Mononuclear cell (primary cell): Measurements from ENCODE around the gene TBC1D7. TPM values are rescaled to one million over a fixed set of nuclear protein-coding genes. Genes with fewer than 3 reads are reported as not detected.

Source experiments
- H3K27me3 ChIP-seq: 2 replicates; pipeline ENCODE4 v1.6.0; 2011; ENCODE audit warnings: low read length, control low read depth; ENCODE audit not compliant: insufficient read depth
- H3K4me1 ChIP-seq: 2 replicates; pipeline ENCODE4 v1.5.1; 2011; ENCODE audit warnings: mild to moderate bottlenecking, low read length, control low read depth; ENCODE audit not compliant: insufficient read depth
- H3K4me3 ChIP-seq: 2 replicates; pipeline ENCODE4 v1.5.1; 2011; ENCODE audit warnings: mild to moderate bottlenecking, low read length, moderate library complexity
- H3K9me3 ChIP-seq: 2 replicates; pipeline ENCODE4 v1.5.1; 2011; ENCODE audit warnings: low read depth, mild to moderate bottlenecking, control low read depth, low read length
- total RNA-seq: library from RNA; depleted of rRNA; stranded (reverse); fragments of >200 nt; gene quantifications from one replicate; pipeline ENCODE4 v1.2.3, GENCODE V29; 2012

The TBC1D7 gene
- total RNA-seq, 1 donor = 57.7 TPM

DNA sequence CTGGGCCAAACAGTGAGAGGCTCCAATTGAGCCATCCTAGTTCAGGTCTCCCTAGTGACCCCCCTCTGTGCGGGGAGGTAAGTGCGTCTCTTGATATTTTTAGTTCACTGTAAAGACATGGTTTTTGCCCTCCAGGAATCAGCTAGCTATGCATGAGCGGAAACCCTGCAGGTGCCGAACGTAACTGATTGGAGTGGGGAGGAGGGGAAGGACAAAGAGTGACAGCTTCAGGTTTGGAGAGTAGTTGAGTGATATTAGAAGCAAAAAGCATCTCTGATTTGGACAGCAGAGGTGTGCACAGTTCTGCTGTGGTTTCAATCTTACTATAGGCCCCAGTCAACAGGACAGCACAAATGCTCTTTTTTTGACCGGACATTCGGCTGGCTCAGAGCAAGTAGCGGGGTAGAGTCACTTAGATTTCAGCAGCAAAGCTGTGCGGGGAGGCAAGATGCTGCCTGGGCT lies 31.8 kb downstream of the TBC1D7 start:
- peaks cover 11% of the 10 kb centered on the region for H3K4me1 ChIP-seq
- H3K27me3 ChIP-seq = no peaks in the 10 kb centered on the region
- no peak overlapping the region for H3K4me3 ChIP-seq
- H3K9me3 ChIP-seq = no peaks in the 10 kb centered on the region

- Histone ChIP-seq H3K4me1 (peaks cover 11% of the 10 kb centered on the region), H3K27me3 (no peaks in the 10 kb centered on the region), H3K4me3 (no peak overlapping the region), H3K9me3 (no peaks in the 10 kb centered on the region)
Measured at GRCh38 chr6:13295576-13295975, 32.8 kb downstream of the TBC1D7 start.

- H3K9me3 ChIP-seq = no peaks in the 10 kb centered on the region
- no peak overlapping the region for H3K4me3 ChIP-seq
- H3K4me1 ChIP-seq = peaks cover 11% of the 10 kb centered on the region
- no peaks in the 10 kb centered on the region for H3K27me3 ChIP-seq
Measured at GRCh38 chr6:13294499-13295069, 33.8 kb downstream of the TBC1D7 start.

- Histone ChIP-seq H3K4me3 (no peak overlapping the region), H3K27me3 (no peaks in the 10 kb centered on the region), H3K9me3 (no peaks in the 10 kb centered on the region), H3K4me1 (peaks cover 11% of the 10 kb centered on the region)
Measured at GRCh38 chr6:13292774-13293173, 35.6 kb downstream of the TBC1D7 start.

DNA sequence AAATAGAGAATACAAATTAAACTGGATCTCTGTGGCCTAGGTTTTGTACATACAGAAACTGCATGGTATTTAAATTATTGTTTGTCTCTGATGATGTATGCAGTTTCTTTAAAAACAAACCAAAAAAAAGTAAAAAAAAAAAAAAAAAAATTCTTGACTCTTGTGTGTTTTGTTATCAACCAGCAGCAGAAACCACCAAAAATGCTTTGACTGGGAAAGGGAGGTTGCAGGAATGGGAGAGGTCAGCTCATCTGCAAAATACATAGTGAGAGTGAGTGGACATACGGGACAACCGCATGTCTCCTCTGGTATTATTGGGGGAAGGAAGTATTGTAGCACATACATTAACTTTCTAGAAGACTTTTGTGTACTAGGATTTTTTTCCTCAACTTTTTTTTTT lies 38.0 kb downstream of the TBC1D7 start:
- H3K9me3 ChIP-seq = no peaks in the 10 kb centered on the region
- H3K4me3 ChIP-seq = no peak overlapping the region
- H3K27me3 ChIP-seq = no peaks in the 10 kb centered on the region
- H3K4me1 ChIP-seq = peaks cover 24% of the 10 kb centered on the region

- no peak overlapping the region for H3K4me3 ChIP-seq
- H3K4me1 ChIP-seq = peaks cover 24% of the 10 kb centered on the region
- no peaks in the 10 kb centered on the region for H3K9me3 ChIP-seq
- no peaks in the 10 kb centered on the region for H3K27me3 ChIP-seq
Measured at GRCh38 chr6:13289789-13290318, 38.5 kb downstream of the TBC1D7 start.

GRCh38 chr6:13288969-13289391 lies 39.4 kb downstream of the TBC1D7 start:
- H3K4me3 ChIP-seq = no peak overlapping the region
- H3K4me1 ChIP-seq = peaks cover 24% of the 10 kb centered on the region

GRCh38 chr6:13288481-13288880 lies 39.9 kb downstream of the TBC1D7 start:
- Histone ChIP-seq H3K4me1 (peaks cover 24% of the 10 kb centered on the region), H3K4me3 (no peak overlapping the region), H3K27me3 (no peaks in the 10 kb centered on the region)

More at GRCh38 chr6:13288969-13289391, 39.4 kb downstream of the TBC1D7 start:
- no peaks in the 10 kb centered on the region for H3K27me3 ChIP-seq
- no peaks in the 10 kb centered on the region for H3K9me3 ChIP-seq

DNA sequence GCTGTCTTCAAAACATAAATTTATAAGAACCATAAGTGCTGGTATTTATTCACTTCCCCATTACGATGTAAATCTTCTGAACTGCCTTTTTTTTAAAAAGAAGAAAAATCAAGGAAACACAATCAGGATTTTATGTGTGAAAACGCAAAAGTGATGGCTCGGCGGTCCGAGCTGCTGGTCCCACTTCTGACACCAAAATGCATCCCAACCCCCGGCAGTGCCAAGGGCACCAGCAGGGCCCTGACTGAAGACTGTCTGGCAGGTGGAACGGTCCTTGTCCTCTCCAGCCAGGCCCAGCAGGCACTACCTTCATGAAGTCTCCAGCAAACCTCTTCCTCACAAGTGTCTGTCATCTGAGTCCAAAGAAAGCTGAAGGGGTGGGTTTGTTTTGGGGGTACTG lies 41.2 kb downstream of the TBC1D7 start:
- Histone ChIP-seq H3K4me1 (peaks cover 24% of the 10 kb centered on the region), H3K4me3 (no peak overlapping the region), H3K27me3 (no peaks in the 10 kb centered on the region), H3K9me3 (no peaks in the 10 kb centered on the region)

More at GRCh38 chr6:13288481-13288880, 39.9 kb downstream of the TBC1D7 start:
- no peaks in the 10 kb centered on the region for H3K9me3 ChIP-seq

DNA sequence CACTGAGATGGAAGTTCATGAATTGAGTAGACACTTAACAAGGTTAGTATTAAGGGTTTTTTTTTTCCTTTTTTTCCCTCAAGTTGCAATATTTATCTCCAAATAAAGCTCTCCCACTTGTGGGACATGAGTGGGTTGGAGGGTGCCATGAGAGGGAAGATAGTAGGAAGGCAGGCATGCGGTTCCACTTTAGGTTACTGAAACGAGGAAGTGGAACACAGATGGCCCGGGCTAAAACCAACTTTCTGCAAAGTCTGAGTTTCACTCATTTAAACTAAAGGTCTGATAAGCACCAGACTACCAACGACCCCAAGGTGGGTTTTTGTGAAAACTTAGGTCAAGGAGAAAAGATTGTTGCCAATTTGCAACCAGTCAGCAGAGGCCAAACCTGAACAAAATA lies 42.2 kb downstream of the TBC1D7 start:
- Histone ChIP-seq H3K27me3 (no peaks in the 10 kb centered on the region), H3K4me1 (peaks cover 24% of the 10 kb centered on the region), H3K9me3 (no peaks in the 10 kb centered on the region), H3K4me3 (no peak overlapping the region)

DNA sequence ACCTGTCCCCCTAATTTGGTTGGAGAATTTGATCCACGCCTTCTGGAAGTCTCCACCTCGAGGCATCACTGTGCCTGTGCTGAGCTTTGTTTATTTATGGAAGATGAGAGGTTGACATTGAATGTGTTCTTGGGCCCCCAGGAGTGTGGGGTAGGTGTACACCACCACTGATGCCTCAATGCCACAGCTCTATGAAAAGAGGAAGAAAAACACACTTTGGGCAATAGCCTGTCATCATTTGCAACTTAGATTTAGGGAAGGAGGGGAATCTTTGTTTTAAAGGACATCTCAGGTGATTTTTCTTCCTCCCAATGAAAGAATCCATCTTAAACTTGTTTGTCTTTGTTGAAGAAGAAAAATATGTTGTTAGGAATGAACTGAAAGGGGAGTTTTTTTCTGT lies 42.6 kb downstream of the TBC1D7 start:
- Histone ChIP-seq H3K4me3 (no peak overlapping the region), H3K4me1 (peaks cover 24% of the 10 kb centered on the region), H3K27me3 (no peaks in the 10 kb centered on the region), H3K9me3 (no peaks in the 10 kb centered on the region)

- H3K27me3 ChIP-seq = no peaks in the 10 kb centered on the region
- H3K4me1 ChIP-seq = peaks cover 31% of the 10 kb centered on the region
- H3K9me3 ChIP-seq = no peaks in the 10 kb centered on the region
- H3K4me3 ChIP-seq = no peak overlapping the region
Measured at GRCh38 chr6:13284646-13285045, 43.7 kb downstream of the TBC1D7 start.

DNA sequence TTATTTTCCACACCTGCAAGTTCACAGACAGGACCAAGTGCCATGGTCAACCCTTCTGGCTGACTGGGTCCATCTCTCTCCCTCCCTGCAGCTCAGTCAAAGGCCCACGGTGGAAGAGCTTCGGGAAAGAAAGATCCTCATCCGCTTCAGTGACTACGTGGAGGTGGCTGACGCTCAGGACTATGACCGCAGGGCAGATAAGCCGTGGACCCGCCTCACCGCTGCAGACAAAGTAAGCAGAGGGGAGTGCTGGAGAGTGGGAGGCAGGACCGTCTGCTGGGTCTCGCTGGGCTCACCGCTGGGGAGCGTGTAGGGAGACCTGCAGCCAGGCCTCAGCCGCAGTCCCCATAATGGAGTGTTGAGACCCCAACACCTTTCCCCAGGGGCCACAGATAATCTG lies 45.0 kb downstream of the TBC1D7 start:
- no peaks in the 10 kb centered on the region for H3K9me3 ChIP-seq
- H3K4me3 ChIP-seq = no peak overlapping the region

GRCh38 chr6:13282393-13283069 lies 45.8 kb downstream of the TBC1D7 start:
- Histone ChIP-seq H3K4me3 (no peak overlapping the region), H3K4me1 (peaks cover 44% of the 10 kb centered on the region), H3K9me3 (no peaks in the 10 kb centered on the region), H3K27me3 (no peaks in the 10 kb centered on the region)

More for the DNA sequence above, 45.0 kb downstream of the TBC1D7 start:
- H3K27me3 ChIP-seq = no peaks in the 10 kb centered on the region
- H3K4me1 ChIP-seq = peaks cover 36% of the 10 kb centered on the region

DNA sequence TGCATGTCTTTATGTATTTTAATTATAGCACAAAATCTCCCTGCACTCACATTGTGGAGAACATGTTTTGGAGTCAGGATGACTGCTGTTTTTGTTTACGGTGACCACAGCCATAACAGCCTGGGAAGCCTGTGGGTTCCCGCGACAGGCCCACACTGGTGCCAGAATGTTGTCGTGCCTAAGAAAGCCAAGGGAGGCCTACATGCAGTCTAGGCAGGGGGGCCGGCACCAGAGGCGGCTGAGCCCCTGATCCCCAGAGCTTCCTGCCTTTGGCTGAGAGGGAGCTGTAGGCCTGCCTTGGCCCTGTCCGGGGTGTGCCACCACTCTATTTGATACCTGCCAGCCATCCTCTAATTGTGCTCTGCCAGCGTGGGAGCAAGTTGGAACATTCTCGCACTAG lies 46.7 kb downstream of the TBC1D7 start:
- H3K27me3 ChIP-seq = no peaks in the 10 kb centered on the region
- H3K4me3 ChIP-seq = no peak overlapping the region
- H3K9me3 ChIP-seq = no peaks in the 10 kb centered on the region
- H3K4me1 ChIP-seq = peaks cover 49% of the 10 kb centered on the region

DNA sequence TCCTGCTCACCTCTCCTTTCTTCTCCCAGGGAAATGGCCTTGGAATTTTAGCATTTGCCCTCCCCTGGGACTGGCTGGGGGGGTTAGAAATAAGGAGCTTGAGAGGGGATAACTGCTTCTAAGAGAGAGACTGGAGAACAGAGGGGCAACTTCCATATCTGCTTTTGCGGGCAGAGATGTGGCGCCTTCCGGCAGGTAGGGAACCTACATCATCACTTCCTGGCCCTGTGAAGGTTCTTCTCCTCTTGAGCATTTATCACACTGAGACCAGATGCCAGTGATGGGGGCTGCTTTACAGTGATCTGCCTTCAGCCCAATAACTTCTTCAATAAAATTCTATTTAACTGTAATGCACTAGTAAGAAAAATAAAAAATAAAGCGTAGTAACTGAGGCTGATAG lies 48.1 kb downstream of the TBC1D7 start:
- Histone ChIP-seq H3K4me1 (peaks cover 43% of the 10 kb centered on the region), H3K9me3 (no peaks in the 10 kb centered on the region), H3K4me3 (no peak overlapping the region), H3K27me3 (no peaks in the 10 kb centered on the region)
